Posterior cingulate gyrus (tissue), 11 donors: ENCODE results near the gene EIF4E2.

Source experiments
- DNase-seq, 10 donors: peaks; one replicate each; pipeline versions ENCODE4 v3.0.0 to v3.0.0-alpha.2; 2020 to 2021; ENCODE audit warnings: mixed read lengths in 3 of 10
- intact Hi-C: fragments of 100-400 bp; cut with DNase I; formaldehyde crosslinking; loops from one replicate; pipeline ENCODE4 v1.15.1; 2023

Gene EIF4E2

DNA sequence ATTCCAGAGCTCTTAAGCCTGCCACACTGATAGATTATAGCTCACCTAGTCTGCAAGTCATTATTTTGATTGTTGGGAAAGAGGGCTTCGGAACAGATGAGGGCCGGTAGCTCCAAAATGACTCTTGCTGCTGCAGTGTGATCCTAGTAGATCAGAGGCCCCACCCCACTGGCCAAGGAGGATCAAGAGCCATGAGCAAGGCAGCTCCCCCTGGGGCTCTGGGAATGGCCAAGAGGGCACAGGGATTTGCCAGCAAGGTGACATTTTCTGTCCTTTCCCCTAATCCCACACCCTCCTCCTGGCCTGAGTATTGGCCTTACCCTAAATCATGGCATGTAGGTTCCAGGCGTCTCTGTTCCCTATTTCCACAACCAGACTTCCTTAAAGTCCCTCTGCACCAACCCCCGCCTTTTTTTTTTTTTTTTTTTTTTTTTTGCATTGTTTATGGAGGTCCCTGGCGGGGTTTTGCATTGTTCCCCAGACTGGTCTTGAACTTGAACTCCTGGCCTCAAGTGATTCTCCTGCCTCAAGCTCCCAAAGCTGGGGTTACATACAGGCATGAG is 36.5 kb downstream of the EIF4E2 start:
- no peak for DNase-seq
- intact Hi-C loops: no loop called here

- intact Hi-C loops: no loop called here
- no peak for DNase-seq
Observed at GRCh38 chr2:232587512-232587911, 37.0 kb downstream of the EIF4E2 start.

GRCh38 chr2:232588031-232588430 is 37.5 kb downstream of the EIF4E2 start:
- intact Hi-C loops: no loop called here
- DNase-seq: no peak

DNA sequence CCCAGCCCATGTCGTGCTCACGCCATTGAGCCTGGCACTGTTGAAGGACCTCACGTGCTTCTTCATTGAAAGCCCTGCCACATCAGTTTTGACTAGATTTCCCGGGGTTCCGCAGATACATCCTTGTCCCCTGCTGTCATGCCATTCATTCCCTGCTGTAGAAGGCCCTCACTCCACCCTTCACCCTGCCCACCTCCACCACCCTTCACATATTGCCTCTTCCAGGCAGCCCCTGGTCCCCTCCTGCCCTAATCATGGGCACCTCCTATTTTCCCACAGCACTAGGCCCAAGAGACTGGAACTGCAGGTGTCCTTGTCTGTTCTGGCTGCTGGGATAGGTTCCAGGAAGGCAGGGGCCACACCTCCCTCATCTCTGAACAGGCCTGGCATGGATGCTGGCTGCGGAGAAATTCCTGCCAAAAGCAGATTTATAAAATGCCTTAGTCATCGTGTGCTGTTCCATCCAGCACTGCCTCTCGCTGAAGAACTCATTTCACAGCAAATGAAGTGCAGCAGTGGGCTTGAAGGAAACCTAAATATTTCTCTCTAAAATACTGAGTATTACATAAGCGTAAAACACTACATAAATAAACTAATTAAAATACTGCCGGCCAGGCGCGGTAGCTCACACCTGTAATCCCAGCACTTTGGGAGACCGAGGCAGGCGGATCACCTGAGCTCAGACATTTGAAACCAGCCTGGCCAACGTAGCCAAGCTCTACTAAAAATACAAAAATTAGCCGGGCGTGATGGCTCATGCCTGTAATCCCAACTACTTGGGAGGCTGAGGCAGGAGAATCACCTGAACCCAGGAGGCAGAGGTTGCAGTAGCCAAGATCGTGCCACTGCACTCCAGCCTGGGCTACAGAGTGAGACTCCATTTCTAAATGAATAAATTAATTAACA is 38.4 kb downstream of the EIF4E2 start:
- DNase-seq: peak in 9 of 10 donors; percentile 26 to 95 (median 72)
- intact Hi-C loops: no loop called here

DNA sequence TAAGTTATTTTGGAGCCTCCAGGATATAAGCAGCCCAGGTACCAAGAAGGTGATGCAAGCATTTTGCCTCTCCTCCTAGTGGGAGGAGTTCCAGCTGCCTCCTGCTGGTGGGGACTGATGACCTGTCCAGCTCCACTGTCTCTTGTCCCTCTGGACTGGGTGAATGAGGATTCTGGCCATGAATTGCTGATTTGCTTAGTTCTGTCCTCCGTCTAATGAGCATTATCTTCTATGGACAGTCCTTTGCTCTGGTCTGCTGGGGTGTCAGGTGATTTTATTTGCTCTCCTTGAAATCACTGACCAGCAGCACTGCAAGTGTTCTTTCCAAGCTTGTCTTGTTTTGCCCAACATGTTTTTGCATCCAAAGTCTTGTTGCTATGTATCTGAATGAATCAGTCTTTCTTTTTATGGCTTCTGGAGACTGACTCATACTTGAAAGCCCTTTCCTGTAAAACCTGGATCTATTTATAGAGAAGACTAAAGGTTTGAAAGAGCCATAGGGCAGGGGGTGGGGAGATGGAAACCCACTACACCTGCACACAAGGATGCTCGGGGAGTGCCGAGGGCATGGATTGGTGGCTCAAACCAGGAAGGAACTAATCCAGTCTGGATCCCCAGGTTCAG is 42.4 kb downstream of the EIF4E2 start:
- intact Hi-C loops: no loop called here
- no peak for DNase-seq

DNA sequence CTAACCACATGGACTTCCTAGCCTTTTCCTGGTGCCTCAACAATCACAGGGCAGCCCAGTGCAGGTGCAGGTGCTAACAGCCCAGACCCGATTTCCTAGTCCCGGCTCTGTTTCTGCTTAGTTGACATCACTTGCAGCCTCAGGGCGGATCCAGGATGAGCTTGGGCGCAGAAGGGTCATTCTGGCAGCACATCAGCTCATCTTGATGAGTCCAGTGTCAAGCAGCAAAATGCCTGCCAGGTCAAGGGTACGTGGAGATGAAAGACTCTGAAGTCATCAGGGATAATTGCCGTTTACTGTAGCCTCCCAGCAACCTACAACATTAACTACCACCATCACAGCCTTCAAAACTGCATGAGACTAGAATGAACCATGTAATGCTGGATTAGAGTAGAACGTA is 43.5 kb downstream of the EIF4E2 start:
- no peak for DNase-seq
- intact Hi-C loops: no loop called here

- intact Hi-C loops: no loop called here
- DNase-seq: no peak
Observed at GRCh38 chr2:232597362-232598079, 47.0 kb downstream of the EIF4E2 start.

GRCh38 chr2:232598293-232598692 is 47.8 kb downstream of the EIF4E2 start:
- no peak for DNase-seq
- intact Hi-C loops: no loop called here

DNA sequence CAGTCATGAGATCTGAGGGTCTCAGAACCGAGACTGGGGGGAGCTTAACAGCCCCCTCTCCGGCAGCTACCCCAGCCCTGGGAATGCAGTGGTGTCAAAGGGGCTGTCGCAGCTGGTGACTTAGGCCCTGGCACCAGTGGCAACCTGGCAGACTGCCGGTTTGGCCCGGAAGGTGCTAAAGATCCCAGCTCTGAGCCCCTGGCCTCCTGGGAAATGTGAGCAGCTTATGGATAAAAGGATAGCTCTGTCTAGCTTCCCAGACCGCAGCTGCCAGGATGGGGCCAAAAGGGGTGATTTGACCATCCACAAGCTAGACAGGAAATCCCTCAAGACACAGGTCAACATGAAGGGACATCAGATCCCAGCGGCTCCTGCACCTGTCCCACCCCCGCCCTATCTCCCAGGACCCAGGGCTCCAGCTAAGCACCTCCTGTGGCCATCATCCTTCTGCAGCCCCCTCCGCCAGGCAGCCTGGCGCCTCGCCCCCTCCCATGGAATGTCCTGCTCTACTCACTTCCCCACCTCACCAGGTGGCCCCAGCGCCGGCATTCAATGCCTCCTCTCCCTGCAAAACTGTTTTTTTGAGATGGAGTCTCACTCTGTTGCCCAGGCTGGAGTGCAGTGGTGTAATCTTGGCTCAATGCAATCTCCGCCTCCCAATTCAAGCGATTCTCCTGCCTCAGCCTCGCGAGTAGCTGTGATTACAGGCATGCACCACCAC is 49.7 kb downstream of the EIF4E2 start:
- peak in 2 of 10 donors; percentile 40 to 62 for DNase-seq
- intact Hi-C loops: loop anchor here (10.0 kb wide), 3 partner anchors 95 to 455 kb away; partner anchors contain the start of gene GIGYF2

DNA sequence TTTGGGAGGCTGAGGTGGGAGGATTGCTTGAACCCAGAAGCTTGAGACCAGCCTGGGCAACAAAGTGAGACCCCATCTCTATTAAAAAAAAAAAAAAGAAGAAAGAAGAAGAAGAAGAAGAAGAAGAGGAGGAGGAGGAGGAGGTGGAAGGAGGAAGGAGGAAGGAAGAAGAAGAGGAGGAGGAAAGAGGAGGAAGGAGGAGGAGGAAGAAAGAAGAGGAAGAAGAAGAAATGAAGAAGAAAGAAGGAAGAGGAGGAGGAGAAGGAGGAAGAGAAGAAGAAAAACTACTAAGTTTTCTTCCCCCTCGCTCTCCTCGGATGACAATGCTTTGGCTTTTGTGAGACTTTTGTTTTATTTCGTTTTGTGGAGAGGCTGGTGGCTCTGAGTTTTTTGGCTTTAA is 52.8 kb downstream of the EIF4E2 start:
- intact Hi-C loops: loop anchor here (10.0 kb wide), 3 partner anchors 92 to 452 kb away; partner anchors contain the start of gene GIGYF2
- no peak for DNase-seq

- DNase-seq: peak in 2 of 10 donors; percentile 11 to 24
- intact Hi-C loops: loop anchor here (10.0 kb wide), 3 partner anchors 90 to 450 kb away; partner anchors contain the start of gene GIGYF2
Observed at GRCh38 chr2:232604535-232604934, 54.0 kb downstream of the EIF4E2 start.

DNA sequence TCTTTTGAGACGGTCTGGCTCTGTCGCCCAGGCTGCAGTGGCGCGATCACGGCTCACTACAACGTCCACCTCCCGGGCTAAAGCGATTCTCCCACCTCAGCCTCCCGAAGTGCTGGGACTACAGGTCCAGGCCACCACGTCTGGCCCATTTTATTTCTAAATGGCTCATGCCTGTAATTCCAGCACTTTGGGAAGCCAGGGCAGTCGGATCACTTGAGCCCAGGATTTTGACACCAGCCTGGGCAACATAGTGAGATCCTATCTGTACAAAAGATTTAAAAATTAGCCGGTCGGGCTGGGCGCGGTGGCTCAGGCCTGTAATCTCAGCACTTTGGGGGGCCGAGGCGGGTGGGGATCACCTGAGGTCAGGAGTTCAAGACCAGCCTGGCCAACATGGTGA is 56.5 kb downstream of the EIF4E2 start:
- peak in 3 of 10 donors; percentile 54 to 68 (median 63) for DNase-seq
- intact Hi-C loops: loop anchor here (10.0 kb wide), 3 partner anchors 88 to 448 kb away; partner anchors contain the start of gene GIGYF2

DNA sequence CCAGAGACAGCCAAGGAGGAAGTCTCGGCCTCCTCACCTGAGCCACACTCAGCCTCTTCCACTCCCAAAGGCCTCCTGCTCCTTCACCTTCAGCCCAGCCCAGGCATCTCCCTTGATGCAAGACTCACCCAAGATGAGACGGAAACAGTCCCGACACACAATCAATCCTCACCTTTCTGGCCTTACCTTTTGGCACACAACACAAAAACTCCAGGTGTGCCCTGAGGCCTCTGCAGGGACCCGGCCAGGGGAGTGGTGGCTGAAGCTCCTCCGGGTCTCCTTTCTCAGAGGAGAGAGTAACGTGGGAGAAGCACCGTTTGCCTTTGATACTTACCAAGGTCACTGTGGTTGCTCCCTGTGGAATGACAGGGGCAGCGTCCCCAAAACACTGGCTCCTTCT is 59.1 kb downstream of the EIF4E2 start:
- DNase-seq: peak in 3 of 10 donors; percentile 24 to 74 (median 49)
- intact Hi-C loops: loop anchor here (10.0 kb wide), 3 partner anchors 85 to 445 kb away; partner anchors contain the start of gene GIGYF2

- peak in 3 of 10 donors; percentile 43 to 58 (median 55) for DNase-seq
Observed at GRCh38 chr2:232610081-232610480, 59.6 kb downstream of the EIF4E2 start.

DNA sequence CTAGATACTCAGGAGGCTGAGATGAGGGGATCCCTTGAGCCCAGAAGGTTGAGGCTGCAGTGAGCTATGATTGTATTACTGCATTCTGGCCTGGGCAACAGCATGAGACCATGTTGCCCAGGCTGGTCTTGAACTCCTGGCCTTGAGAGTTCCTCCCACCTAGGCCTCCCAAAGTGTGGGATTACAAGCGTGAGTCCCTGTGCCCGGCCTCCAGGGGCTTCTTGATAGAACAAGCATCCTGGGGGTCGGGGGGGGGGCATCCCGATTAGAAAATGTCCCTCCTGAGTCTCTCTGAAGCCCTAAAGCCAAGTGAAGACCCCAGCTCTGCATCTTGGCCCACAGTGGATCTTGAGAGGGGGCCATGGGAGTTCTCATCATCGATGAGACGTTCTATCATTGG is 60.6 kb downstream of the EIF4E2 start:
- intact Hi-C loops: no loop called here
- DNase-seq: peak in 2 of 10 donors; percentile 13 to 14

More at GRCh38 chr2:232610081-232610480, 59.6 kb downstream of the EIF4E2 start:
- intact Hi-C loops: no loop called here

- intact Hi-C loops: no loop called here
- peak in 9 of 10 donors; percentile 53 to 95 (median 82) for DNase-seq
Observed at GRCh38 chr2:232611559-232612218, 61.2 kb downstream of the EIF4E2 start.

- no peak for DNase-seq
- intact Hi-C loops: no loop called here
Observed at GRCh38 chr2:232613538-232614134, 63.1 kb downstream of the EIF4E2 start.

DNA sequence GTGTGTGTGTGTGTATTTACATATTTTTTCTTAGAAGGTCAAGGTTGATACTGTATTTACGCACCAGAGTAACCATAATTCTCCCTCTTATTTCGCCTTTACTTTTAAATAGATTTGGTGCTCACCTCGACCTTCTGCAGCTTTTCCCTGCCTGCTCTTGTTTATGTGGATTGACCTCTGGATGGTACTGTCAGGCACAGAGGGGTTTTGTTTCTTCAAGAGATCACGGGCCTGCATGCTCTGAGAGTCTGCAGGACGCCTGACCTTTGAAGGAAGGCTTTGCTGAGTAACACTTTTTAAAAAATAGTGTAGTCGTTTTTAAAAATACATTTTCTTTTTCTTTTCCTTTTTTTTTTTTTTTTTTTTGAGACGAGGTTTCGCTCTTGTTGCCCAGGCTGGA is 64.8 kb downstream of the EIF4E2 start:
- intact Hi-C loops: no loop called here
- peak in 1 of 10 donors; percentile 43 for DNase-seq
